H4 (cell line): ENCODE results near the gene RABEPK. TPM values are rescaled to one million over a fixed set of nuclear protein-coding genes. Genes with fewer than 3 reads are reported as not detected.
"Not testable (repeated sequence)": the region's sequence is repeated elsewhere in the genome, so short reads cannot be mapped to it uniquely, and the experiment has no call there.

Source experiments
- DNase-seq: peaks from one replicate; pipeline ENCODE4 v3.0.0-alpha.2; 2015; ENCODE audit warnings: low spot score
- total RNA-seq: library from RNA; depleted of rRNA; stranded (reverse); fragments of >200 nt; shearing (Covaris generic); gene quantifications from 2 replicates; pipeline ENCODE4 v1.2.3, GENCODE V29; 2014

Gene RABEPK
- total RNA-seq, 1 experiment from 2014 or later, result 37.4 TPM

- not testable (repeated sequence) for DNase-seq
Measured at GRCh38 chr9:125195591-125195990, 4.8 kb upstream of the RABEPK start.

- DNase-seq, result no peak
Measured at GRCh38 chr9:125202846-125203618, 2.7 kb downstream of the RABEPK start.

- DNase-seq, result no peak
Measured at GRCh38 chr9:125204477-125204876, 4.1 kb downstream of the RABEPK start.

DNA sequence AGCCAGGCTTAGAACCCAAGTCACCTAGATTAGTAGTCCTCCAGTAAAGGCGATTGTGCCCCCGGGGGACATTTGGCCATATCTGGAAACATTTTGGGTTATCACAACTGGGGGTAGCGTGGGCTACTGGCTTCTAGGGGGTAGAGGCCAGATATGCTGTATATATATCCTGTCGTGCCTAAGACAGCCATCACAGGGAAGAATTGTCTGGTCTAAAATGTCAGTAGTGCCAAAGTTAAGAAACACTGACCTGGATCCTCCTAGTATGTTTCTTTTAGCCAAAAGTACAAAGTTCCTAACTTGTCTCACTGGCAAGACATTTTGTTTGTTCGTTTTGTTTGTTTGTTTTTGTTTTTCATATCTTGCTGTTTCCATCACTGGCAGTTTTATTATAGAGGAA, 13.8 kb downstream of the RABEPK start:
- no peak for DNase-seq

DNA sequence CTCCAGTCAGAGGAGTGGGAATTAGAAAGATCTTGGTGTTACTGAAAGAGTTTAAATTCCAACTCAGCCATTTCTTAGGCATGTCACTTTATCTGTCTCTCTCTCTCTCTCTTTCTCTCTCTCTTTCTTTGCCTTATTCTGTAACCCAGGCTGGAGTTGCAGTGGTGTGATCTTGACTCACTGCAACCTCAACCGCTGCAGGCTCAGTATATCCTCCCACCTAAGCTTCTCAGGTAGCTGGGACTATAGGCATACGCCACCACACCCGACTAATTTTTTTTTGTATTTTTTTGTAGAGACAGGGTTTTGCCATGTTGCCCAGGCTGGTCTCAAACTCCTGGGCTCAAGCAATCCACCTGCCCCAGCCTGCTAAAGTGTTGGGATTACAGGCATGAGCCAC, 18.3 kb downstream of the RABEPK start:
- no peak for DNase-seq

GRCh38 chr9:125224858-125225257, 24.5 kb downstream of the RABEPK start:
- DNase-seq, result not testable (repeated sequence)

DNA sequence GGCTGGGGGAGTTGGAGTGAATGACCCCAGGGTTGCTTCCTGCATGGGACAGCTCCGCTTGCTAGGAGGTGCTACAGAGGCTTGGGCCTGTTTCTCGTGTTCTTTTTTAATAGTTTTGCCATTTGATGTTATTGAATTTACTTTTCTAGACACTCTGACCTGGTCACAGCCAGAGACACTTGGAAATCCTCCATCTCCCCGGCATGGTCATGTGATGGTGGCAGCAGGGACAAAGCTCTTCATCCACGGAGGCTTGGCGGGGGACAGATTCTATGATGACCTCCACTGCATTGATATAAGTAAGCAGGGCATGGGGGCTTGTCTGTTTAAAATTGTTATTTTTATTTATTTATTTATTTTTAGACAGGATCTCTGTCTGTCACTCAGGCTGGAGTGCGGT, 27.4 kb downstream of the RABEPK start:
- no peak for DNase-seq

GRCh38 chr9:125233678-125234077, 33.3 kb downstream of the RABEPK start:
- DNase-seq, result peak; percentile 62

DNA sequence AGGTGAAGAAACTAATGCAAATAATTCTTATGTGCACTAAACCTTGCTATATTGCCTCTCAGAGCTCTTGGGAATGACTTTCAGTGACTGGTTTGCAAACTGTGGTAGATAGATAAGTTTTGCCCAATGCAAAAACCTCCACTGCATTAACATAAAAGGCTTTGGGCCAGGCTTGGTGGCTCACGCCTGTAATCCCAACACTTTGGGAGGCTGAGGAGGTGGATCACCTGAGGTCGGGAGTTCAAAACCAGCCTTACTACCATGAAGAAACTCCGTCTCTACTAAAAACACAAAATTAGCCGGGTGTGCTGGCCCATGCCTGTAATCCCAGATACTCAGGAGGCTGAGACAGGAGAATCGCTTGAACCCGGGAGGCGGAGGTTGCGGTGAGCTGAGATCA, 33.8 kb downstream of the RABEPK start:
- DNase-seq, result not testable (repeated sequence)

DNA sequence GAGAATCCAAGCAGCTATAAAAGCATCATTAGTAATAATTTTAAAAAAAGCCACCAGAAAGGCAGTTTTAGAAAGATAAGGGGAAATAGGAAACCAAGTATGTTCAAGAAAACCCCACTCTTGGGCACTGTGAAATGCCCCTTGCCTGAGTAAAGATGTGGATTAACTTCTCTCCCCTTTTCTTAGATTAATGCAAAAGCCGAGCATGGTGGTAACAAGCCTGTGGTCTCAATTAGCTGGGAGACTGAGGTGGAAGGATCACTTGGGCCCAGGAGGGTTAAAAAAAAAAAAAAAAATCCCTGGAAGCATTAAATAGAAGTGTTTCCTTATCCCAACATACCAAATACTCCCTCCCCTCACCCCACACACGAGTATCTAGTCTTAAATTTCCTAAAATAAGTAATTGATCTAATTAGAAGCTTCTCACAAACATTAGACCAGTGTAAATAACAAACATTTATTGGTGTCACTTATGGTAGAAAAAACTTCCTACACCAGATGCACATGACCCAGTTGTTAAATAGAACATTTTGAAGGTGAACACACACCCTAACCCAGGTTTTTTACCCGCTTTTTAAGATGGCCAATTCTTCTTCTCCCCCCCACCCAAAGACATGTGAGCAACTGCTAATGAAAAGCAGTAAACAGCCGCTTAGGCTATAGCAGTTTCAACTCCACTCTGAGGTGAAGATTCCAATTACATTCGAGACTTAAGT, 35.6 kb downstream of the RABEPK start:
- DNase-seq, result no peak

DNA sequence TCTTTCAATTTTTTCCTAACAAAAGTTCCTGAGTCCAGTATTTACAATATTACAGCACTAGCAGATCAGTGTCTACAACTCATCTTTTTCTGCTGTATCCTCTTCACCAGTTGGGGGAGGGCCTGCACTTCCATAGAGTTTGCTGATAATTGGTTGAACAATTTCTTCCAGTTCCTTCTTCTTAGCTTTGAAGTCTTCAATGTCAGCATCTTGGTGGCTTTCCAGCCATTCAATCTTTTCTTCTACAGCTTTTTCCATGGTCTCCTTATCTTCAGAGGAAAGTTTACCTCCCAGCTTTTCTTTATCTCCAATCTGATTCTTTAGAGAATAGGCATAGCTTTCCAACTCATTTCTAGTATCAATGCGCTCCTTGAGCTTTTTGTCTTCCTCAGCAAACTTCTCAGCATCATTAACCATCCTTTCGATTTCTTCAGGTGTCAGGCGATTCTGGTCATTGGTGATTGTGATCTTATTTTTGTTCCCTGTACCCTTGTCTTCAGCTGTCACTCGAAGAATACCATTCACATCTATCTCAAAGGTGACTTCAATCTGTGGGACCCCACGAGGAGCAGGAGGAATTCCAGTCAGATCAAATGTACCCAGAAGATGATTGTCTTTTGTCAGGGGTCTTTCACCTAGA, 36.3 kb downstream of the RABEPK start:
- DNase-seq, result not testable (repeated sequence)

DNA sequence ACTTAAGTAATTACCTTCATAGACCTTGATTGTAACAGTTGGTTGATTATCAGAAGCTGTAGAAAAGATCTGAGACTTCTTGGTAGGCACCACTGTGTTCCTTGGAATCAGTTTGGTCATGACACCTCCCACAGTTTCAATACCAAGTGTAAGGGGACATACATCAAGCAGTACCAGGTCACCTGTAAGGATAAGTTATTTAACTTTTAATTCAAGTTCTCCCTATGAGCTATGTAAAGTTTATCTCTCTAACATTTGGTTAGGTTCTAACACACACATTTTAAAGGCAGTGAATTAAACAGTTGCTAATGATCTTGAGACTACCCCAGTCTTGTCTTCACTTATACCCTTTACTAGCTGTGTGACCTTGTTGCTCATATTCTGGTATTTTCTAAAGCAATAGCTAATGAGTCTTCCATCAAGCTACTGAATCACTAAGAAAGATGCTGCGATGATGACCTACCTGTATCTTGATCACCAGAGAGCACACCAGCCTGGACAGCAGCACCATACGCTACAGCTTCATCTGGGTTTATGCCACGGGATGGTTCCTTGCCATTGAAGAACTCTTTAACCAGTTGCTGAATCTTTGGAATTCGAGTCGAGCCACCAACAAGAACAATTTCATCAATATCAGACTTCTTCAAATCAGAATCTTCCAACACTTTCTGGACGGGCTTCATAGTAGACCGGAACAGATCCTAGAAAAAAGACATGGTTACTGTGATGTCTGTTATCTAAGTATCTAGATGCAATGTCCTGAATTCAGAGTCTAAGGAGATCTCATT, 38.0 kb downstream of the RABEPK start:
- DNase-seq, result no peak

DNA sequence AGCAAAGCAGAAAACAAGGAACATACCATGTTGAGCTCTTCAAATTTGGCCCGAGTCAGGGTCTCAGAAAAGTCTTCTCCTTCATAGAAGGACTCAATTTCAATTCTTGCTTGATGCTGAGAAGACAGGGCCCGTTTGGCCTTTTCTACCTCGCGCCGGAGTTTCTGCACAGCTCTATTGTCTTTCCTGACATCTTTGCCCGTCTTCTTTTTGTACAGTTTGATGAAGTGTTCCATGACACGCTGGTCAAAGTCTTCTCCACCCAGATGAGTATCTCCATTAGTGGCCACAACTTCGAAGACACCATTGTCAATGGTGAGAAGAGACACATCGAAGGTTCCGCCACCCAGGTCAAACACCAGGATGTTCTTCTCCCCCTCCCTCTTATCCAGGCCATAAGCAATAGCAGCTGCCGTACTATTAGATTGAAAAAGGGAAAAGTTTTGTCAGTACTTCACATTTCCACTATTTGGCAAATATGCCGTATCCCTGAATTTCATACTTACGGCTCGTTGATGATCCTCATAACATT, 38.6 kb downstream of the RABEPK start:
- DNase-seq, result no peak

- no peak for DNase-seq
Measured at GRCh38 chr9:125239631-125240597, 39.6 kb downstream of the RABEPK start.

GRCh38 chr9:125240649-125240999, 40.3 kb downstream of the RABEPK start:
- DNase-seq, result peak; percentile 16

GRCh38 chr9:125241000-125241862, 40.9 kb downstream of the RABEPK start, which contains the start of gene HSPA5:
TSS of gene HSPA5 (minus strand) at chr9:125241343. CDS start at chr9:125241126, 217 bp downstream.
- DNase-seq, result peak; percentile 99

DNA sequence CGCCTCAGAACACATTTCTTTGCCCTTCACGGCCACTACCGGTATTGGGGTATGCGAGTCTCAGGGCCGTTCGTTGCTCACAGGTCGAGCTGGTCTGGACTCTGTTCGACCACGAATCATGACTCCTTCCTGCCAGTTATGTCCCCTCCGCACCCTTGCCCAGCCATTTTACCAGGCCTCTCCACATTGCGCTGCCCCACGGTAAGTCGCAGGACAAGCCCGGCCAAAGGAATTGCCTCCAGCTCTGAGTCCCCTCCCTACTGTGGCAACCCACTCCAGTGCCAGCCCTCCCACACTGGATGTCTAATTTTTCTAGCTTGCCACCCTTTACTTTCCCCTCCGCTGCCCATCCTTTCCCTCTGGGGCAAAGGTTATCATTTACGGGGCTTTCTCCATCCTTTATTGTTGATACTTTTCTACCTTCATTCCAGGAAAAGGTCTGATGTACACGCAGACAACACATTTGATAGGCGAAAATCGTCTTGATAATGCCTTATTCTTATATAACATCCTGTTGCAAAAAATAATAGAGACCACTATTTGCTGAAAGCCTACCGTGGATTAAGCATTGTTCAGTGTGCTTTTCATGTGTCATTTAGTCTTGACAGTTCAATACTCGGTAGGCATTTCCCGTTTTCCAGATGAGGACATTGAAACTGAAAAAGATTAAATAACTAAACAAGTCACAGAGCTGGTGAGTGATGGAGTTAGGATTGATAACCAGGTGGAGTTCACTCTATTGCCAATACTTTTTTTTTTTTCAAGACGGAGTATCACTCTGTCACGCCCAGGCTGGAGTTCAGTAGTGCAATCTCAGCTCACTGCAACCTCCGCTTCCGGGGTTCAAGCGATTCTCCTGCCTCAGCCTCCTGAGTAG, 41.8 kb downstream of the RABEPK start:
- no peak for DNase-seq

DNA sequence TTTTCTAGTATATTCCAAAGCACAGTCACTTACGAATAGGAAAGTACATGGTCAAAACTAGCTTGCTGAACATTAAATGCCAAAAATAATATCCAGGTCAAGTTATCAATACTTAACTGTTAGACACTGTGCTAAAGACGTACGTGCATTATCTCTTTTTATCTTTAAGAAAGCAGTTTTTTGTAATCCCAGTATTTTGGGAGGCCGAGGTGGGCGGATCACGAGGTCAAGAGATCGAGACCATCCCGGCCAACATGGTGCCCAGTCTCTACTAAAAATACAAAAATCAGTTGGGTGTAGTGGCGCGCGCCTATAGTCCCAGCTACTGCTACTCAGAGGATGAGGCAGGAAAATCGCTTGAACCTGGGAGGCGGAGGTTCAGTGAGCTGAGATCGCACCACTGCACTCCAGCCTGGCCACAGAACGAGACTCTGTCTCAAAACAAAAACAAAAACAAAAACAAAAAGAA, 43.5 kb downstream of the RABEPK start:
- no peak for DNase-seq
